Measurements from ENCODE around the gene RABGGTA.

DNA sequence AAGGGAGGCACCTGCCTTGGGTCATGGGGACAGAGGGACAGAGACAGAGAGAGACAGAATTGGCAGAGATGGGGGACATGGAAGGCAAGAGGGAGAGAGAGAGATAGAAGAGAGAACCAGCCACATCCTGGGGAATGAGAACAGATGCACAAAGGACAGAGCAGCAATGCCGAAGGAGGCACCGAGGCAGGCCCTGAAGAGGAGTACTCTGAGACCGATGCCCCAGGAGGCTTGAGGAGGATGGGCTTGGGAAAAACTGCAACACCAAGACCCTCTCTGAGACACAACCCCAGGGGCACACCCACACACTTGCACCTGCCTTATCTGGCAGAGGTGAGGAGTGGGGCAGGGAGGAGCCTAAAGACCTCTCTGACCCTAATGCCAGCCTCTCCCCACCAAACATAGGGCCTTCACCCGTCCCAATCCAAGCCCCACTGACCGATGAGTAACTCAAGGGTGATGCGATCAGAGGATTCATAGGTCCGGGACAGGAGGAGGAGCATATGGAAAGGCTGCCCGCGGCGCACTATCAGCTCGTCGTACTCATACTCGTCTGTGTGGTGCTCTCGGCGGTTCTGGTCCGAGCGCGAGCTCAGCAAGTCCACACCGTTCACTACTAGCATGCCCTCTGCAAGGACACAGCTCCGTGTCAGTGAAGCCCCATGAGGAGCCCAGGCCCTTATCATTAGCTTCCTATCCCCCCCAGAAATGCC, 10.0 kb downstream of the RABGGTA start:
- TF ChIP-seq, protein P1, sequence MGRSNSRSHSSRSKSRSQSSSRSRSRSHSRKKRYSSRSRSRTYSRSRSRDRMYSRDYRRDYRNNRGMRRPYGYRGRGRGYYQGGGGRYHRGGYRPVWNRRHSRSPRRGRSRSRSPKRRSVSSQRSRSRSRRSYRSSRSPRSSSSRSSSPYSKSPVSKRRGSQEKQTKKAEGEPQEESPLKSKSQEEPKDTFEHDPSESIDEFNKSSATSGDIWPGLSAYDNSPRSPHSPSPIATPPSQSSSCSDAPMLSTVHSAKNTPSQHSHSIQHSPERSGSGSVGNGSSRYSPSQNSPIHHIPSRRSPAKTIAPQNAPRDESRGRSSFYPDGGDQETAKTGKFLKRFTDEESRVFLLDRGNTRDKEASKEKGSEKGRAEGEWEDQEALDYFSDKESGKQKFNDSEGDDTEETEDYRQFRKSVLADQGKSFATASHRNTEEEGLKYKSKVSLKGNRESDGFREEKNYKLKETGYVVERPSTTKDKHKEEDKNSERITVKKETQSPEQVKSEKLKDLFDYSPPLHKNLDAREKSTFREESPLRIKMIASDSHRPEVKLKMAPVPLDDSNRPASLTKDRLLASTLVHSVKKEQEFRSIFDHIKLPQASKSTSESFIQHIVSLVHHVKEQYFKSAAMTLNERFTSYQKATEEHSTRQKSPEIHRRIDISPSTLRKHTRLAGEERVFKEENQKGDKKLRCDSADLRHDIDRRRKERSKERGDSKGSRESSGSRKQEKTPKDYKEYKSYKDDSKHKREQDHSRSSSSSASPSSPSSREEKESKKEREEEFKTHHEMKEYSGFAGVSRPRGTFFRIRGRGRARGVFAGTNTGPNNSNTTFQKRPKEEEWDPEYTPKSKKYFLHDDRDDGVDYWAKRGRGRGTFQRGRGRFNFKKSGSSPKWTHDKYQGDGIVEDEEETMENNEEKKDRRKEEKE (IDR thresholded peaks at IDR 0.05) = no peak
- TF ChIP-seq ESRRA (IDR thresholded peaks at IDR 0.05; ENCODE audit: low read length) = no peak
- TF ChIP-seq, protein P2, sequence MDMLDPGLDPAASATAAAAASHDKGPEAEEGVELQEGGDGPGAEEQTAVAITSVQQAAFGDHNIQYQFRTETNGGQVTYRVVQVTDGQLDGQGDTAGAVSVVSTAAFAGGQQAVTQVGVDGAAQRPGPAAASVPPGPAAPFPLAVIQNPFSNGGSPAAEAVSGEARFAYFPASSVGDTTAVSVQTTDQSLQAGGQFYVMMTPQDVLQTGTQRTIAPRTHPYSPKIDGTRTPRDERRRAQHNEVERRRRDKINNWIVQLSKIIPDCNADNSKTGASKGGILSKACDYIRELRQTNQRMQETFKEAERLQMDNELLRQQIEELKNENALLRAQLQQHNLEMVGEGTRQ (IDR thresholded peaks at IDR 0.05; ENCODE audit: borderline replicate concordance, low read depth, low read length) = no peak
- TF ChIP-seq, protein P3, sequence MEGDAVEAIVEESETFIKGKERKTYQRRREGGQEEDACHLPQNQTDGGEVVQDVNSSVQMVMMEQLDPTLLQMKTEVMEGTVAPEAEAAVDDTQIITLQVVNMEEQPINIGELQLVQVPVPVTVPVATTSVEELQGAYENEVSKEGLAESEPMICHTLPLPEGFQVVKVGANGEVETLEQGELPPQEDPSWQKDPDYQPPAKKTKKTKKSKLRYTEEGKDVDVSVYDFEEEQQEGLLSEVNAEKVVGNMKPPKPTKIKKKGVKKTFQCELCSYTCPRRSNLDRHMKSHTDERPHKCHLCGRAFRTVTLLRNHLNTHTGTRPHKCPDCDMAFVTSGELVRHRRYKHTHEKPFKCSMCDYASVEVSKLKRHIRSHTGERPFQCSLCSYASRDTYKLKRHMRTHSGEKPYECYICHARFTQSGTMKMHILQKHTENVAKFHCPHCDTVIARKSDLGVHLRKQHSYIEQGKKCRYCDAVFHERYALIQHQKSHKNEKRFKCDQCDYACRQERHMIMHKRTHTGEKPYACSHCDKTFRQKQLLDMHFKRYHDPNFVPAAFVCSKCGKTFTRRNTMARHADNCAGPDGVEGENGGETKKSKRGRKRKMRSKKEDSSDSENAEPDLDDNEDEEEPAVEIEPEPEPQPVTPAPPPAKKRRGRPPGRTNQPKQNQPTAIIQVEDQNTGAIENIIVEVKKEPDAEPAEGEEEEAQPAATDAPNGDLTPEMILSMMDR (IDR thresholded peaks at IDR 0.05 in 2 of 3, conservative IDR thresholded peaks at IDR 0.05 in 1 of 3; ENCODE audit: control insufficient read depth in 2 of 3, extremely low read depth in 1 of 3, insufficient read depth in 1 of 3, low read depth in 3 of 3, low read length in 3 of 3) = no peak
- TF ChIP-seq, protein P4, sequence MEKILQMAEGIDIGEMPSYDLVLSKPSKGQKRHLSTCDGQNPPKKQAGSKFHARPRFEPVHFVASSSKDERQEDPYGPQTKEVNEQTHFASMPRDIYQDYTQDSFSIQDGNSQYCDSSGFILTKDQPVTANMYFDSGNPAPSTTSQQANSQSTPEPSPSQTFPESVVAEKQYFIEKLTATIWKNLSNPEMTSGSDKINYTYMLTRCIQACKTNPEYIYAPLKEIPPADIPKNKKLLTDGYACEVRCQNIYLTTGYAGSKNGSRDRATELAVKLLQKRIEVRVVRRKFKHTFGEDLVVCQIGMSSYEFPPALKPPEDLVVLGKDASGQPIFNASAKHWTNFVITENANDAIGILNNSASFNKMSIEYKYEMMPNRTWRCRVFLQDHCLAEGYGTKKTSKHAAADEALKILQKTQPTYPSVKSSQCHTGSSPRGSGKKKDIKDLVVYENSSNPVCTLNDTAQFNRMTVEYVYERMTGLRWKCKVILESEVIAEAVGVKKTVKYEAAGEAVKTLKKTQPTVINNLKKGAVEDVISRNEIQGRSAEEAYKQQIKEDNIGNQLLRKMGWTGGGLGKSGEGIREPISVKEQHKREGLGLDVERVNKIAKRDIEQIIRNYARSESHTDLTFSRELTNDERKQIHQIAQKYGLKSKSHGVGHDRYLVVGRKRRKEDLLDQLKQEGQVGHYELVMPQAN (conservative IDR thresholded peaks at IDR 0.05) = no peak
- no peak for TF ChIP-seq RB1 (IDR thresholded peaks at IDR 0.05; ENCODE audit: borderline replicate concordance)
- TF ChIP-seq EZH2 (IDR thresholded peaks at IDR 0.05; ENCODE audit: borderline replicate concordance, control insufficient read depth, low read depth, low read length) = no peak
- no peak for TF ChIP-seq SMC3 (IDR thresholded peaks at IDR 0.05; ENCODE audit: borderline replicate concordance, low read length)
- no peak for TF ChIP-seq TAF1 (IDR thresholded peaks at IDR 0.05; ENCODE audit: borderline replicate concordance, low read depth, low read length)

Data from GM12878 (cell line).